MM.1S (cell line): ENCODE data around the gene PLEKHA5.

Experiments used
- CTCF ChIP-seq: fragments of 300-600 bp; sonication (generic); IDR thresholded peaks from 2 replicates; pipeline ENCODE4 v1.5.1; 2016; ENCODE audit warnings: antibody characterized with exemption, low read length, mixed read lengths
- EZH2 ChIP-seq: fragments of 300-600 bp; sonication (generic); optimal IDR thresholded peaks from 2 replicates; pipeline ENCODE3; 2017; ENCODE audit warnings: low read depth, mild to moderate bottlenecking, antibody characterized with exemption, low read length, mixed read lengths
- EZH2phosphoT487 ChIP-seq: fragments of 300-600 bp; sonication (generic); IDR thresholded peaks from 2 replicates; pipeline ENCODE4 v1.6.1; 2018; ENCODE audit warnings: antibody characterized with exemption, low read length

DNA sequence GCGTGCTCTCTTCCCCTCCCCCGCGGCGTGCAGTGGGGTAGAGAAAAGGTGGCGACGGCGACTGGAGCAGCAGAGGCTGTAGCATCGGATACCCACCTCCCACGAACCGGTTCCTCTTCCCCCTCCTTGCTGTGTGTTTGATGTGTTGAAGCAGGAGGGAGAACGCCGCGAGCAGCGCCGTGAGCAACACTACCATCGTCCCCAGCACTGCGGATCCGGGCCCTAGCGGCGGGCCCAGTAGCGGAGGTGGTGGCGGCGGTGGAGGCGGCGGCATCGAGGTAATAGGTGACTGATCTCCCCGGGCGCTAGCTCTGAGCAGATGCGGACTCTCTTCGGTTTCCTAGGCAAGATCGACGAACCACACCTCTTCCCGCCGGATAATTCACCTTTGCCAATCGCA lies 176.8 kb downstream of the PLEKHA5 start:
- TF ChIP-seq CTCF = no peak
- no peak for TF ChIP-seq EZH2
- TF ChIP-seq EZH2phosphoT487 = no peak
